Measurements from ENCODE around the gene KIF1C. TPM values are rescaled to one million over a fixed set of nuclear protein-coding genes. Genes with fewer than 3 reads are reported as not detected.

The KIF1C gene
- total RNA-seq, 1 experiment from 2014 or later, result 130 TPM

GRCh38 chr17:4959261-4959965, 38.3 kb upstream of the KIF1C start (continued):
- TF ChIP-seq, protein P1, sequence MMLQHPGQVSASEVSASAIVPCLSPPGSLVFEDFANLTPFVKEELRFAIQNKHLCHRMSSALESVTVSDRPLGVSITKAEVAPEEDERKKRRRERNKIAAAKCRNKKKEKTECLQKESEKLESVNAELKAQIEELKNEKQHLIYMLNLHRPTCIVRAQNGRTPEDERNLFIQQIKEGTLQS (CRISPR knock-in tag; conservative IDR thresholded peaks at IDR 0.05), result no peak
- TF ChIP-seq KAT7 (CRISPR knock-in tag; IDR thresholded peaks at IDR 0.05; ENCODE audit: borderline replicate concordance), result no peak
- TF ChIP-seq E2F4 (CRISPR knock-in tag; IDR thresholded peaks at IDR 0.05; ENCODE audit: borderline replicate concordance, low read depth), result no peak
- no peak for TF ChIP-seq GRHL2 (CRISPR knock-in tag; IDR thresholded peaks at IDR 0.05; ENCODE audit: insufficient replicate concordance, severe bottlenecking)

DNA sequence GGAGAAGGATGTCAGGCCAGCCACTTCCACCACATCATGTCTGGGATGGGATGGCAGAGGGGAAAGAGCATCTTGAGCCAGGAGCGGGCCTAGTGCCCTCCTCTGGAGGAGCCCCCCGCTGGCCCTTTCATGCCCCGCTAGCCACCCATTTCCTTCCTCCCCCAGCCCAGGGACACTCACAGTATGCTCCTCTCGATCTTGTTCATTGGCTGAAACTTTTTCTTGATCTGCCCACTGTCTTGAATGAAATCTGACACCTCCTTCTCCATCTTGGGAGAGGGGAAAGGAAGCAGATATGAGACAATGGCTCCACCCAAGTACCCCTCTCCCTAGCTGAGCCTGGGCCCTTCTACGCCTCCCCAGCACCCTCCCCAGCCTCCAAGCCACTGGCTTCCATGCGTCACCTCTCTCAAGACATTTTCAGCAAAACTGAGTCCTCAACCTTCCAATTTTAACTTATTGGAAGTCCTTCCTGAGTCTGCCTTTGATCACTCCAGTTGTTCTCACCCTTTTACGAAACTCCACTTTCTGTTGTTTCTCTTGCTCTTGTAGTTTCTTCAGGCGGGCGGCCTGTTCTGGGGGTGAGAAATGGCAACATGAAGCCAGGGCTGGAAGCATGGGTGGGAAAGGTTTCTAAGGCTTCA, 37.3 kb upstream of the KIF1C start:
- H3K4me3 Mint-ChIP-seq, result no peak overlapping the region
- no peak for DNase-seq (ENCODE audit: low spot score)
- peaks cover 12% of the 10 kb centered on the region for H3K36me3 Mint-ChIP-seq
- ChIA-PET POLR2A (no interaction called here), CTCF (interaction anchor here (0.9 kb wide), 1 partner anchor 51 kb away, joined by 4 read pairs; no protein-coding TSS in a partner anchor)
- TF ChIP-seq, protein P2, sequence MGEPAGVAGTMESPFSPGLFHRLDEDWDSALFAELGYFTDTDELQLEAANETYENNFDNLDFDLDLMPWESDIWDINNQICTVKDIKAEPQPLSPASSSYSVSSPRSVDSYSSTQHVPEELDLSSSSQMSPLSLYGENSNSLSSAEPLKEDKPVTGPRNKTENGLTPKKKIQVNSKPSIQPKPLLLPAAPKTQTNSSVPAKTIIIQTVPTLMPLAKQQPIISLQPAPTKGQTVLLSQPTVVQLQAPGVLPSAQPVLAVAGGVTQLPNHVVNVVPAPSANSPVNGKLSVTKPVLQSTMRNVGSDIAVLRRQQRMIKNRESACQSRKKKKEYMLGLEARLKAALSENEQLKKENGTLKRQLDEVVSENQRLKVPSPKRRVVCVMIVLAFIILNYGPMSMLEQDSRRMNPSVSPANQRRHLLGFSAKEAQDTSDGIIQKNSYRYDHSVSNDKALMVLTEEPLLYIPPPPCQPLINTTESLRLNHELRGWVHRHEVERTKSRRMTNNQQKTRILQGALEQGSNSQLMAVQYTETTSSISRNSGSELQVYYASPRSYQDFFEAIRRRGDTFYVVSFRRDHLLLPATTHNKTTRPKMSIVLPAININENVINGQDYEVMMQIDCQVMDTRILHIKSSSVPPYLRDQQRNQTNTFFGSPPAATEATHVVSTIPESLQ (CRISPR knock-in tag; IDR thresholded peaks at IDR 0.05), result no peak
- TF ChIP-seq GTF2I (CRISPR knock-in tag; conservative IDR thresholded peaks at IDR 0.05) (0 out of 2 replicates have a peak, but pooled peaks have one; percentile 19), NR2C2 (CRISPR knock-in tag; IDR thresholded peaks at IDR 0.05) (no peak), NFE2L1 (CRISPR knock-in tag; IDR thresholded peaks at IDR 0.05) (no peak)
- H3K27me3 Mint-ChIP-seq (ENCODE audit: low read depth), result no peaks in the 10 kb centered on the region
- ATAC-seq, result peak; percentile 40
- peaks cover 4% of the 10 kb centered on the region for H3K9me3 Mint-ChIP-seq
- H3K27ac Mint-ChIP-seq, result peak overlapping the region; percentile 75
- H3K4me1 Mint-ChIP-seq, result peaks cover 18% of the 10 kb centered on the region

GRCh38 chr17:4965311-4965986, 32.3 kb upstream of the KIF1C start:
- ChIA-PET POLR2A (interaction anchor here (1.1 to 3.6 kb wide), 2 partner anchors 18 to 25 kb away, joined by 3 to 38 read pairs; partner anchors contain the start of genes RNF167 and SLC25A11), CTCF (interaction anchor here (1.2 to 2.4 kb wide), 4 partner anchors 10 to 57 kb away, joined by 3 to 17 read pairs (median 9); partner anchors contain the start of genes RNF167 and SLC25A11)
- ATAC-seq, result no peak
- H3K9me3 Mint-ChIP-seq, result peaks cover 13% of the 10 kb centered on the region
- peaks cover under 1% of the 10 kb centered on the region for H3K27me3 Mint-ChIP-seq (ENCODE audit: low read depth)
- TF ChIP-seq SMAD4 (CRISPR knock-in tag; IDR thresholded peaks at IDR 0.05), result no peak
- peaks cover 15% of the 10 kb centered on the region for H3K36me3 Mint-ChIP-seq
- DNase-seq (ENCODE audit: low spot score), result no peak
- H3K4me1 Mint-ChIP-seq, result peaks cover 27% of the 10 kb centered on the region
- no peak overlapping the region; the same call in 1 of the 2 replicates for H3K27ac Mint-ChIP-seq
- H3K4me3 Mint-ChIP-seq, result peak overlapping the region; percentile 40; the same call in 1 of the 2 replicates

GRCh38 chr17:4966844-4967538, 30.8 kb upstream of the KIF1C start:
- Mint-ChIP-seq H3K4me1 (peaks cover 22% of the 10 kb centered on the region), H3K27me3 (ENCODE audit: low read depth) (peaks cover 10% of the 10 kb centered on the region), H3K9me3 (peaks cover 13% of the 10 kb centered on the region), H3K27ac (peak overlapping the region; percentile 90), H3K4me3 (no peak overlapping the region), H3K36me3 (peaks cover 20% of the 10 kb centered on the region)
- POLR2A ChIA-PET, result interaction anchor here (0.6 to 4.8 kb wide), 16 partner anchors 9 to 70 kb away, joined by 3 to 45 read pairs (median 4); partner anchors contain the start of genes C17orf107, CAMTA2, CHRNE and ENO3
- CTCF ChIA-PET, result interaction anchor here (0.9 to 3.2 kb wide), 20 partner anchors 10 to 271 kb away, joined by 3 to 49 read pairs (median 6); partner anchors contain the start of genes ARRB2, C17orf107, CAMTA2 and ENO3
- peak; percentile 93 for ATAC-seq
- peak; percentile 97 for DNase-seq (ENCODE audit: low spot score)
- TF ChIP-seq, protein P3, sequence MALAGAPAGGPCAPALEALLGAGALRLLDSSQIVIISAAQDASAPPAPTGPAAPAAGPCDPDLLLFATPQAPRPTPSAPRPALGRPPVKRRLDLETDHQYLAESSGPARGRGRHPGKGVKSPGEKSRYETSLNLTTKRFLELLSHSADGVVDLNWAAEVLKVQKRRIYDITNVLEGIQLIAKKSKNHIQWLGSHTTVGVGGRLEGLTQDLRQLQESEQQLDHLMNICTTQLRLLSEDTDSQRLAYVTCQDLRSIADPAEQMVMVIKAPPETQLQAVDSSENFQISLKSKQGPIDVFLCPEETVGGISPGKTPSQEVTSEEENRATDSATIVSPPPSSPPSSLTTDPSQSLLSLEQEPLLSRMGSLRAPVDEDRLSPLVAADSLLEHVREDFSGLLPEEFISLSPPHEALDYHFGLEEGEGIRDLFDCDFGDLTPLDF (CRISPR knock-in tag; IDR thresholded peaks at IDR 0.05), result 0 out of 2 replicates have a peak, but pooled peaks have one; percentile 57
- TF ChIP-seq ZNF232 (CRISPR knock-in tag; IDR thresholded peaks at IDR 0.05), result 0 out of 2 replicates have a peak, but pooled peaks have one; percentile 58
- peak; percentile 63 for TF ChIP-seq SP1 (CRISPR knock-in tag; conservative IDR thresholded peaks at IDR 0.05)
- TF ChIP-seq ZNF121 (CRISPR knock-in tag; IDR thresholded peaks at IDR 0.05), result no peak
- peak; percentile 81; the same call in 1 of the 2 replicates for TF ChIP-seq NFE2L1 (CRISPR knock-in tag; IDR thresholded peaks at IDR 0.05)
- peak; percentile 64; the same call in 1 of the 2 replicates for TF ChIP-seq JUN (CRISPR knock-in tag; IDR thresholded peaks at IDR 0.05)
- TF ChIP-seq SOX15 (CRISPR knock-in tag; IDR thresholded peaks at IDR 0.05), result no peak
- peak; percentile 97 for TF ChIP-seq NFYB (CRISPR knock-in tag; conservative IDR thresholded peaks at IDR 0.05; ENCODE audit: low read depth)
- no peak for TF ChIP-seq ETV6 (CRISPR knock-in tag; IDR thresholded peaks at IDR 0.05)
- TF ChIP-seq MYBL2 (CRISPR knock-in tag; IDR thresholded peaks at IDR 0.05), result peak; percentile 85; the same call in 1 of the 2 replicates
- TF ChIP-seq, protein P4, sequence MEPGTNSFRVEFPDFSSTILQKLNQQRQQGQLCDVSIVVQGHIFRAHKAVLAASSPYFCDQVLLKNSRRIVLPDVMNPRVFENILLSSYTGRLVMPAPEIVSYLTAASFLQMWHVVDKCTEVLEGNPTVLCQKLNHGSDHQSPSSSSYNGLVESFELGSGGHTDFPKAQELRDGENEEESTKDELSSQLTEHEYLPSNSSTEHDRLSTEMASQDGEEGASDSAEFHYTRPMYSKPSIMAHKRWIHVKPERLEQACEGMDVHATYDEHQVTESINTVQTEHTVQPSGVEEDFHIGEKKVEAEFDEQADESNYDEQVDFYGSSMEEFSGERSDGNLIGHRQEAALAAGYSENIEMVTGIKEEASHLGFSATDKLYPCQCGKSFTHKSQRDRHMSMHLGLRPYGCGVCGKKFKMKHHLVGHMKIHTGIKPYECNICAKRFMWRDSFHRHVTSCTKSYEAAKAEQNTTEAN (CRISPR knock-in tag; IDR thresholded peaks at IDR 0.05), result 0 out of 2 replicates have a peak, but pooled peaks have one; percentile 48

Measured in WTC11 (cell line).